HG02763 (cell line): ENCODE results near the gene CPSF3.
A peak's percentile ranks its signal among the peaks of the same experiment; 100 is the strongest.

Experiments
- ATAC-seq: cut with Tn5 transposase; IDR thresholded peaks from one replicate; pipeline ENCODE4 v1.9.1; 2021; ENCODE audit warnings: mild to moderate bottlenecking, moderate library complexity; ENCODE audit not compliant: unreplicated experiment

CPSF3 gene

DNA sequence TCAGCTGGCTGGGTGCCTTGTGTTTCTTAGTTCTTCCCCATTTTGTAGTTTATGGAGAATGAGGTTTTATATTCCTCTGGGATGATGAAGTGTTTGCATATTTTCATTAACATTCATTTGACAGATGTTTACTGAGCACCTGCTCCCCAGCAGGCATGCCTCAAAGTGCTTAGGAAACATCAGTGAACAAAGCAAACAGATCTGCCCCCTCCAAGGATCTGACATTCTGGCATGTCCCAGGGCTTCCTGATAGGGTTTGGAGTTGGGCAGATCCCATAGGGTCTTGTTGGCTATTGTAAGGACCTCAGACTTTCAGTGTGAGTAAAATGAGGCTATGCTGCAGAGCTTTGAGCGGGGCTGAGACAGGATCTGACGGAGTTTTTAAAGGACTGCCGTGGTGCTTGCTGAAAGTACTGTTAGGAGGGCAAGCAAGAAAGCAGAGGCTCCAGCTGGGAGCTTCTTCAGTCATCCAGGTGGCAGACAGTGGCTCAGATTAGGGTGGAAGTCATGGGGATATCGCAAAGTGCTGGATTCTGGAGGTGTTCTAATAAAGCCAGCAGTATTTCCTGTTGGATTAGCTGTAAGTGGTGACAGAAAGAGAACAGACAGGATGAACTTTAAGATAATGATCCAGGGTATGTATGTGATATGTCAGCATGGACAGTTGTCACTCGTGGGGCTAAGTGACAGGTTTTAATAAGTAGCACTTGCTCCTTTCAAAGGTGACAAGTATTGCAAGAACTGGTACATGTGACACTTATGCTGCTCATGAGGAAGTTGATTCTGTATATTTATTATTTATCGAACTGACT, 39.6 kb downstream of the CPSF3 start:
- ATAC-seq: no peak

DNA sequence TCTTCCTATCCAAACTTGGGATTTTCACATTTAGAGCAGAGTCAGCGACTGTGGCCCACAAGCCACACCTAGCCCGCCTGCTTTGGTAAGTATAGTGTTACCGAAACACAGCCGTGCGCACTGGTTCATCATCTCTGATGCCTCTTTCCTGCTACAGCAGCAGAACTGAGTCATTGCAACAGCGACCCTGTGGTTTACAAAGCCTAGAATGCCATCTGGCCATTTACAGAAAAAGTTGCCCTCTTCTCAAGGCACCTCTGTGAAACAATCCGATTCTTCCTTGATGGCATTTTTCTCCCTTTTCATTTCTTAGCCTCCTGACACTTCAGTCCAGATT, 40.2 kb downstream of the CPSF3 start:
- ATAC-seq: no peak

DNA sequence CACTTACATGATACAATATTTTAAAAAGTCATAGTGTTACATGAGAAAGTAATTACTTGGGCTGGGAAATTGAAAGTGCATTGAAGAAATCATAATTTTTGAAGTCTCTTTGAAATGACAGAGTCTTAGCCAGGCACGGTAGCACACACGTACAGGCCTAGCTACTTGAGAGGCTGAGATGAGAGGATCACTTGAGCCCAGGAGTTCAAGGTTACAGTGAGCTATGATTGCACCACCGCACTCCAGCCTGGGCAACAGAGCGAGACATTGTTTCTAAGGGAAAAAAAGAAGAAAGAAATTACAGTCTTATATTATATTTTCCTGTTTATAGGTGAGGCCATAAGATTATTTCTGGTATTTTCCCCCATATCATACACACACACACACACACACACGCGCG, 41.7 kb downstream of the CPSF3 start:
- ATAC-seq: no peak

DNA sequence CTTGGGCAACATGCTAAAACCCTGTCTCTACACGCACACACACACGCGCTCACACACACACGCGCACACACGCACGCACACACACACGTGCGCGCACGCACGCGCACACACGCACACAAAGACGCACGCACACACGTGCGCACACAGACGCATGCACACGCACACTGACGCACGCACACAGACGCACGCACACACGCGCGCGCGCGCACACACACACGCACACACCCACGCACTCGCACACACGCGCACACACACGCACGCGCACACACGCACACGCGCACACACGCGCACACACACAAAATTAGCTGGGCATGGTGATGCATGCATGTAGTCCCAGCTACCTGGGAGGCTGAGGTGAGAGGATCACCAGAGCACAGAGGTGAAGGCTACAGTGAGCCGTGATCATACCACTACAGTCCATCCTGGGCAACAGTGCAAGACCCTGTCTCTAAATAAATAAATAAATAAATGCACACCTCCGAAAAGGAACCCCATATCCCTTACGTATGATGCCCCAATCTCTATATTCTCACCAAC, 42.8 kb downstream of the CPSF3 start:
- no peak for ATAC-seq

DNA sequence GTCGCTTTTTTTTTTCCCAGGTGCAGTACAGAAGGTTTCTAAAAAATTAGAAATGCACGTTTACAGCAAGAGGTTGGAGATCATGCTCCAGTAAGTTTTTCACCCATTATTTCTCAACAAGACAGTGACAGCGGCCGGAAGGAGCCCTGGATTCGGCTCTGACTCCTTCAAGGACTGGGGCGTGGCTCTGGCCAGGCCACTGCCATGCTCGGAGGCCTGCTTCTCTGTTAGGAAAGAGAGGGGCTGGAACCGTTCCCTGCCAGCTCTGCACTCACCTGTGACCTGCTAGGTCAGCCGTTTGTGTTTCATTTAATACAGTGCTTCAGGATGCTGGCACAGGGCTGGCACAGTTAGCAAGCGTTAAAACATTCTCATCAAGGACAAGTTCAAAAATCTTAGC, 44.2 kb downstream of the CPSF3 start:
- ATAC-seq: no peak

DNA sequence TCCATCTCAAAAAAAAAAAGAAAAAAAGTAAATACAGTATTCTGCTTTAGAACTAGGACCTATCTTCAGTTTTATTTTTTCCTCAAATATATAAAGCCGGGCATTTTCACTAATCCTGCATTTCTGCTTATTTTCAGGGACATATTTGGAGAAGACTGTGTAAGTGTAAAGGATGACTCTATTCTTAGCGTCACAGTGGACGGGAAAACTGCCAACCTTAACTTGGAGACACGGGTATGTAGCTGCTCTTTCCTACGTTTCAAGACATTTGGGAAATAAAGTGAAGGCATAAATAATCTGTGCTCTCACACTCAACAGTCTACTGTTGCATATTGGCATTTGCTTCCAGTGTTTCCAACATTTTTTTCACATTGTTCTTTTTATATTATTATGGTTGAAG, 47.8 kb downstream of the CPSF3 start:
- no peak for ATAC-seq

DNA sequence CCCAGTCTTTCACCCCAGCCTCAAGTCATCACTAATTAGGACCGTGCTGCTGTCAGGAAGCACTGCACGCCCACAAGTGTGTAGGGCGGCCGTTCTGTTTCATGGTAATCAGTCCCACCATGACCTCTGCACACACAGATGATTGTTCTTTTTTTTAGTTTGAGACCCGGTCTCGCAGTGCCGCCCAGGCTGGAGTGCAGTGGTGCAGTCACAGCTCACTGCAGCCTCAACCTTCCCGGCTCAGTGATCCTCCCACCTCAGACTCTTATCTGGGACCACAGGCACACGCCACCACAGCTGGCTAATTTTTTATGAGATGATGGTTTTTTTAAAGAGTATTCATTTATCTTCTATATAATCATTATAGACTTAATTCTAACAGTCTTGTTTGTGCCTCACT, 49.1 kb downstream of the CPSF3 start:
- no peak for ATAC-seq

DNA sequence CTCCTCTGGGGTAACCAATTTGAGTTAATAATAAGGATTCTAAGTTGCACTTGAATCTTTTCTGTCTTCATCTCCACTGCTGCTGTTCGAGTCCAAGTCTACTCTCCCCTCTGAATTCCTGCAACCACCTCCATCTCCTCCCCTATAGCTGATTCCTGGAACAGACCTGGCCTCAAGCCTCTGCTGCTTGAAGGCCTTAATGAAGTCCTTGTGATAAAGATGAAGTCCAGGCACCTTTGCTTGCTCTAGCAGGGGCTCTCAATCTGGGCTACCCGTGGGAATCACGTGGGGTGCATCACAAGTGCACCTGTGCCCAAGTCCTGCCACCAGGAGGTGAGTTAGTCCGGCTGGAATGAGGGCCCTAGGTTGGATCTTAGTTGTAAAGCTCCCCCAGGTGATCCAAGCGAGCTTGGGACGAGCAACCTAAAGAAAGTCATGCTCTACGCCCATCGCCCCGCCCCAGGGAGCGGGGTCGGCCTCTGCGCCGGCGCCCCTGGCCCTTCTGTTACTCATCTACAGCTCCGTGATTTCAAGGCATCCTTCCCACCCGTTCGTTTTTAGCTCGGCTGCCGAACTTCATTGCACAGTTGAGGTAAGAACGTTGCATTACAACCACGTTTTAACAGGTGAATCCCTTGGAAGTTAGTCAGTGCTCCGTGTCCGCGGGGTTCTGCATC, 50.0 kb downstream of the CPSF3 start:
- ATAC-seq: peak; percentile 3

DNA sequence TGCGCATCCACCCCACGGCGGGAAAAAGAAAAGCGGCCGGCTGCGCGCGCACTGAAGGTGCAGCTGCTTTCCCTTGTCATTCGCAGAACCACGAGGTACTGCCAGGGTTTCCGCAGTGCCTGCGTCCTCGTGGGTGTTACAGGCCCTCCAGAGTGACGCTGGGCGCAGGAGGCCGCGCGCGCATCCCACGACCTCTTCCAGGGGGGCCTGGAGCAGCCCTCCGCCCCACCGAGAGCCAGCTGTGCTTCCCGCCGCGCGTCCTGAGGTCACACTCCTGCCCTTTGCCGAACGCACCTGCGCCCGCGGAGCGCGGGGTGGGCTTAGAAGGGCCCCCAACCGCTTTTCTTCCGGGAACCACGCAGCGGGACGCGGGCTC, 50.5 kb downstream of the CPSF3 start:
- ATAC-seq: peak; percentile 29

DNA sequence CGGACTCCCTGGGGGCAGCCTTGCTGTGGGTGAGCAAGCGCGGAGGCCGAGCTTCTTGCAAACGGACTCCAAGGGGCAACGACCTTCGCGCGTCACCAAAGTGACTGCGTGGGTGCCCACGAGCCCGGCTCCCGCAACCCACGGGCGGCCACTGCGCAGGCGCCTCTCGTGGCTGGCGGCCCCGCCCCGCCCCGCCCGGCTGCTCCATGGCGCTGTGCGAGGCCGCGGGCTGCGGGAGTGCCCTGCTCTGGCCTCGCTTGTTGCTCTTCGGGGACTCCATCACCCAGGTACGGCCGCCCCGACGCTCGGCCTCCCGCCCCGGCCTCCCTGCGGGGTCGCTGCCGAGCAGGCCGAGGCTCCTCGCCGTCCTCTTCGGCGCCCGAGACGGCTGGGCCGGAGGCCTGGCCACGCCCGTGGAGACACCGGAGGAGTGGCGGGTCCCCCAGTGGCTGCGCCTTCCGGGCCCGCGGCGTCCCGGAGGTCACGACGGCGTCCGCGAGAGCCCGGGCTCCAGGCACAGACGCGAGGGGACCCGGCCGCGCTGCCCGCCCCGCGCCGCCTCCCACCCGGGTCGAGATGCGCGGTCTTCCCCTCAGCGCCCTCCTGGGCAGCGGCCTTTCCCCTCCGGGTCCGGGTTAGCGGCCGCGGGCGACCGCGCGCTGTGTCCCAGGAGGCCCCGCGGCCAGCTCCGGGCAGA, 51.1 kb downstream of the CPSF3 start, which contains the start of gene IAH1:
Gene IAH1, plus strand, starts transcription at position 191 of the 697 bp plus-strand sequence. Its CDS starts 16 bp downstream, at position 207.
- ATAC-seq: peak; percentile 73

DNA sequence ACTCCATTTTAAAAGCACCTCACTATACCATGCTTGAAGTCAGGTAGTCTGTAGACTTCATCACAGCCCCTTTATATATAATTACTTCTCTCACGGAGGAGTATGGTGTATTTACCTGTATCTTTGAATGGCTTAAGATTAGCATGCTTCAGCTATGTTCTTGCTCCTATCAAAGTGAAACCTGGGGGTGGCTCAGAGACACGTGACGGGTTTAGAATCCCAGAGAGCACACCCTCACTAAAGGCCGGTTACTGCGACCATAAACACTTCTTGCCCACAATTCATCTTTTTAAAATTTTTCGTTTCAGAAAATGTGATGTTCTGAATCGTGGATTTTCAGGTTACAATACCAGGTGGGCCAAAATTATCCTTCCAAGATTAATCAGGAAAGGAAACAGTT, 54.5 kb downstream of the CPSF3 start:
- ATAC-seq: no peak

DNA sequence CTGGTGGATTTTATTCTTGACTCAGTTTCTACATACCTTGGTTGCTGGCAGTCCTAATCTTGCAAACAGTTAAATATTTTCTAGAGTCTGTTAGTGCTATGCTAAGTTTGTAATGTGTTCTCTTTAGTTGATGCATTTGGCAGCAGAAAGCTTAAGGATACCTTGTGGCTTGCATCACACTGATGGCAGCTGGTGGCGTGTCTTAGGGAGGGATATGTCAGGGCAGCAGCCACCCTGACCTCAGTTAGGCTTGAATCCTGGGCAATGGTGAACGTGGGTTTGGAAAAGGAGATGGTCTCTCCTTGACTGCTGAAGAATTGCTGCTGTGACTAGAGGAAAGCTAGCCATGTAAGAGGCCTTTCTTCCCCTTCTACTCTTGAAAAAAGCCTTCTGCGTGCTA, 55.1 kb downstream of the CPSF3 start:
- ATAC-seq: no peak

DNA sequence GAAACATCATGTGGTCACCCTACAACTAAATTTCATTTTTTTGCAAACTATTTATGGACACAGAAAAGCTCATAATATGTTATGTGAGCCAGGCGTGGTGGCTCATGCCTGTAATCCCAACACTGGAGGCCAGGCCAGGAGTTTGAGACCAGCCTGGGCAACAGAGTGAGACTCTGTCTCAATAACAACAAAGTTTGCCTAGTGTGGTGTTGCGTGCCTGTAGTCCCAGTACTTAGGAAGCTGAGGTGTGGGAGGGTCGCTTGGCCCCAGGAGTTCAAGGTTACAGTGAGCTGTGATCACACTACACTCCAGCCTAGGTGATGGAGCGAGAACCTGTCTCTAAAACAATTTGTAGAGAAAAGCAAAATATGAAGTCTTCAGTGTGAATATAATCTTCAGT, 56.7 kb downstream of the CPSF3 start:
- ATAC-seq: no peak

DNA sequence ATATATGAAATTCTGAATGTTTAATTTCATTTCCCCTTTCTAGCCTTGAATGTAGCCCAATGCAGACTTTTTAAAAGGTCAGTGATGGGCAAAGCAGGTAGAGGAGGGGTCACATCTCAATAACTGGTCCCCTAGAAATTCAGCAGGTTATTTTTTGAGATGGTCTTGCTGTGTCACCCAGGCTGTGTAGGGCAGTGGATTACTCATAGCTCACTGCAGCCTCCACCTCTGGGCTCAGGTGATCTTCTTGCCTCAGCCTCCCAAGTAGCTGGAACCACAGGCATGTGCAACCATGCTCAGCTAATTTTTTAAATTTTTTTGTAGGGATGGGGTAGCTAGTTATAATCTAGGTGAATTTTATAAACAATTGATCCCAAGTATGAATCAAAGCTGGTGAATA, 59.7 kb downstream of the CPSF3 start:
- no peak for ATAC-seq

DNA sequence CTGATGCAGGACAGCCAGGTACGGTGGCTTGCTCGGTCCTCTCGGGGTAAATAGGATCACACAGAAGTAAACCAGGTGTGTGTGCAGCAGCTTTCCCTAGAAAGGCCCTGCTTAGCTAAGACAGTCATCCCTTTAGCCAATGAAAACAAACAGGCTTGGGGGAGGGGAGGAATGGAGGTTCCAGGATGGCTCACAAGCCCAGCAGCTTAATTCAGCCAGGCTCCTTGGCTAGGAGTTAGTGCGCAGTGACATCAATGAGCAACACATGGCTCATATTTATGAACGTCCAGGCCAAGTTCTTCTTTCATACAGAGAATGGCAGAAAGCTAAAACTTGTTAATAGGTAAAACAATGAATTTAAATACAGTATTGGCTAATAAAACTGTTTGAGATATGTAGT, 61.1 kb downstream of the CPSF3 start:
- no peak for ATAC-seq

DNA sequence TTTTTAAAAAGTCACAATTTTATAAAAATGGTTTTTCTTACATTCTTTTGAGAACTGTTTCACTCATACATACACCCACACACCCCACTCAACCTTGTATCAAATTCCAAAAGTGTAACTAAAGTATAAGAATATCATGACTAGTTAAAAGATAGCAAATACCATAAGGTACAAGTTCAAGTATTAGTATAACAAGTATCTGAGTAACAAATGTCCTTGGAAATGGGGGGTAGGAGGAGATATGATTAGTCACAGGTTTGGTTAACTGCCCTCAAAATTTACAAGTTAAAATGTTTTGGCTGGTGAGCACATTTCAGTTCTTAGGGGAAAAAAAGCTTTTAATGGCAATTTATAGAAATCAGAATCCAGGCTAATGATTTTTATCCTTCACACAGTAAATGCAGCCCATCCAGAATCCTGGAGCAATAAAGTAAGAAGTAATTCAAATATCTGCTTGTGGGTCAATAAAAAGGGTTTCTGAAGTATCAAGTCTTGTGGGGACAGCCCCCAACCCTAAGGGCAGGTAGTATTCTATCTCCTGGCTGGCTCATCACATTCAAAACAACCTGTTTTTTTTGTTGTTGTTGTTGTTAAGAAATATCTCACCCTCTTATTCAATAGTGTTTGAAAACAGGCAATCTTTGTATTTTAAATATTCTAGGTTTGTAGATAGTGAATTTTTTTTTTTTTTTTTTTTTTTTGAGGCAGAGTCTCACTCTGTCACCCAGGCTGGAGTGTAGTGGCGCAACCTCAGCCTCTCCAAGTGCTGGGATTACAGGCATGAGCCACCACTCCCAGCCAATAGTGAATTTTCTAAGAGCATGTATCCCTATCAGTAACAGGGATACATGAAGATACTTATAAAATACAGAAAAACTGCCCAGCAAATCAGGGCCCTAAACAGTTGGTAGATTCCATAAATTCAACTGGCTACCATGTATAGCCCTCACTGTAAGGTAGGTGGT, 65.4 kb downstream of the CPSF3 start:
- ATAC-seq: no peak

DNA sequence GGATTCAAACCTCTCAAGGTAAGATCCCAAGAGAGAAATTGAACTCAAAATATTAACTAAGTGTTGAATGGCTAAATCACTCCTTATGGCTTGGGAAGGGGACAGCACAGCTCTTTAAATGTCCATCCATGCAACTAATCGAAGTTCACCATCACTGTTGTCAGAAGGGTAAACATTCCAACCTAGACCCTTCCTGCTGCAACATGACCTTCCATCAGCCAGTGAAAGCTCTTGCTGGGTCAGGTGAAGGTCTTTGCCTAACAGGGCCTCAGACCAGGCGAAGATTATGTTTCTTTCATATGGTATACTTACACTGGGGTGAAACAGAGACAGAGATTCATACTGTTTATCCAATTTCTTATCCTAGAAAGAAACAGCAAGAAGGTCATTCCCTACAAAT, 67.3 kb downstream of the CPSF3 start:
- ATAC-seq: no peak

DNA sequence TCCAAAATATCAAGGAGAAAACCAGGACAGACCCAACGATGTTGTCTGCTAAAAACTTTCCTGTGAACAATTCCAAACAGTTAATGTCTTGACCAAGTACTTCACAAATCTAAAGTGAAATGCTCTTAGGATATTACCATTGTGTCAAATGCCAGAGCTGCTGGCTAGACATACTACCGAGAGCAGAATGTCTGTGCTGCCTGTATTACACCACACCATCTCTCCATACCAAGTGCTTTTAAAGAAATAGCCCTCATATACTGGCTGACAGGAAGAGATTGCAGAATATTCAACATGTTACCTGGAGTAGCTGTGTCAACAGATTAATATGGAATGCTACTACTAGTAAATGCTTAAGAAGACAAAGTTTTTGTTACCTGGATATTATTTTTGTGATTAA, 69.5 kb downstream of the CPSF3 start:
- no peak for ATAC-seq

DNA sequence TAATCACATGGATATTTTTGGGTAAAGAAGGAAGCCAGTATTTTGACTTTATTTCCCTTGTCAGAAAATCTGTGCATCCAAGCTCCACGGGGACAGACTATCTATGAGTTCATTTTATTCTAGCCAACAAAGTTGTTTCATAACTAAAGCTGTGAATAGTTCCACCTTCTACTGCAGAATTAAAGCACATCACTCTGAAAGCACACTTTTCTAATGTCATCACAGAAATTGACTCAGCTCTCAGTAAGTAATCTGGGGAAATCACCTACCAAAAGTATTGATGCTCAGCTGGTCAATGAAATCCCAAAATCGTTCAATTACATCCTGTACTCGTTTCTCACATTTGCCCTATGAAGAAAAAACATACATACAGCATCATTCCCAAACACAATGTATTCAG, 70.0 kb downstream of the CPSF3 start:
- no peak for ATAC-seq

DNA sequence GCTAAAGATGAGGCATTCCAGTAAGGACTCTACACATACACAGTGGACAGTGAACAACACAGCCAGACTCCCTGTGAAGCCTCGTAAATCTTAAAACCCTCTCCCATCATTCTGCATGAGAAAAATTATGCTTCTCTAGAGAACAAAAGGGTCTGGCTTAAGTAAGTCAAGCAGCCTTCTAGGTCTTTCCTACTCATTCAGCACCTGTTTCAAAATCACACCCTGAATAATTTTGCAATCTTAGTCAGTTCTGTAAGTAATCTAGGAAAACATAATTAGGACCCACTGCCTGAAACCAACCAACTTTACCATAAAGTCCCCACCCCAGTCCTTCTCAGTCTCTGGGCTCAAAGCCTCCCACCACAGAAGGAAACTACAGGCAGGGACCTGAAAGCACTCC, 70.6 kb downstream of the CPSF3 start:
- no peak for ATAC-seq

DNA sequence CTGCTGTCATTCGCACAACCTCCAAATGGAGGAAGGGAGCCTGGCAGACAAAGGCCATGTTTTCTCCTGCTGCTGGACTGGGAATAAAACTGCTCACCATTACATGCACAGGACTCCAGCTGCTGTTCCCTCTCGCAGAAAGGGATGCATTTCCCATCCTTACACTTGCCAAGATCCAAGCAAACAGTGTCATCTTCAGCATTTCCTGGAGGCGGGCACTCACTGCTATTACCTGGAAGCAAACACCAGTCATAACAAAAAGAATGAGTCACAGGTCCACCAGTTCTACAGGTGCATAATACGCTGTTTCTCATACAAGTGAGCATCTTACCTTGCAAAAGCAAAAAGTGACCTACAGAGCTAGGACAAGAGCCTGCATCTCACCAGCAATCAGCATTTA, 73.6 kb downstream of the CPSF3 start:
- no peak for ATAC-seq
